ENCODE measurements around the gene ATP5MG. TPM values are rescaled to one million over a fixed set of nuclear protein-coding genes. Genes with fewer than 3 reads are reported as not detected.
A peak's percentile ranks its signal among the peaks of the same experiment; 100 is the strongest.
"Not testable (repeated sequence)": the region's sequence is repeated elsewhere in the genome, so short reads cannot be mapped to it uniquely, and the experiment has no call there.

ATP5MG gene
- total RNA-seq, 1 donor from 2014 or later, result 142 TPM

DNA sequence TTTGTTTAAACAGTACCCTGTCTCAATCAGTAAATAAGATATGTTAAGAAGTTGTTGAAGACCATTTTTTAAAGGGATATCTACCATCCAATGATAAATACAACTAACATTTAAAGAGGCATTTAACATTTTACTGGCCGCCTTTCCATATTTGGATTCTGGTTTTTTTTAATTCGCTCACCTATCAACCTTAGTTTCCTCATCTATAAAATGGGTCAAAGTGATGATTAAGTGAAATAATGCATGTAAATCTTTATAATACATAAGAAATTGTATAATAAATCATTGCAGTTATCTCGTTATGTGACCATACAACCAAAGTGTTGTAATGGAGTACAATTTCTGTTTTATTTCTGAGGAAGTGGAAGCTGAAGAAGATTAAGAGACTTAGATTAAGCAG lies 17.7 kb upstream of the ATP5MG start:
- H3K9me3 Mint-ChIP-seq (ENCODE audit: unreplicated experiment), result no peaks in the 10 kb centered on the region
- H3K27ac Mint-ChIP-seq (ENCODE audit: unreplicated experiment), result no peak overlapping the region
- TF ChIP-seq, protein P1, sequence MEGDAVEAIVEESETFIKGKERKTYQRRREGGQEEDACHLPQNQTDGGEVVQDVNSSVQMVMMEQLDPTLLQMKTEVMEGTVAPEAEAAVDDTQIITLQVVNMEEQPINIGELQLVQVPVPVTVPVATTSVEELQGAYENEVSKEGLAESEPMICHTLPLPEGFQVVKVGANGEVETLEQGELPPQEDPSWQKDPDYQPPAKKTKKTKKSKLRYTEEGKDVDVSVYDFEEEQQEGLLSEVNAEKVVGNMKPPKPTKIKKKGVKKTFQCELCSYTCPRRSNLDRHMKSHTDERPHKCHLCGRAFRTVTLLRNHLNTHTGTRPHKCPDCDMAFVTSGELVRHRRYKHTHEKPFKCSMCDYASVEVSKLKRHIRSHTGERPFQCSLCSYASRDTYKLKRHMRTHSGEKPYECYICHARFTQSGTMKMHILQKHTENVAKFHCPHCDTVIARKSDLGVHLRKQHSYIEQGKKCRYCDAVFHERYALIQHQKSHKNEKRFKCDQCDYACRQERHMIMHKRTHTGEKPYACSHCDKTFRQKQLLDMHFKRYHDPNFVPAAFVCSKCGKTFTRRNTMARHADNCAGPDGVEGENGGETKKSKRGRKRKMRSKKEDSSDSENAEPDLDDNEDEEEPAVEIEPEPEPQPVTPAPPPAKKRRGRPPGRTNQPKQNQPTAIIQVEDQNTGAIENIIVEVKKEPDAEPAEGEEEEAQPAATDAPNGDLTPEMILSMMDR (IDR thresholded peaks at IDR 0.05), result no peak
- no peaks in the 10 kb centered on the region for H3K4me1 Mint-ChIP-seq (ENCODE audit: unreplicated experiment)
- peaks cover 44% of the 10 kb centered on the region for H3K36me3 Mint-ChIP-seq (ENCODE audit: unreplicated experiment)
- H3K4me3 Mint-ChIP-seq (ENCODE audit: unreplicated experiment), result no peak overlapping the region
- DNase-seq (ENCODE audit: extremely low spot score, unreplicated experiment), result no peak
- no peaks in the 10 kb centered on the region for H3K27me3 Mint-ChIP-seq (ENCODE audit: unreplicated experiment)

DNA sequence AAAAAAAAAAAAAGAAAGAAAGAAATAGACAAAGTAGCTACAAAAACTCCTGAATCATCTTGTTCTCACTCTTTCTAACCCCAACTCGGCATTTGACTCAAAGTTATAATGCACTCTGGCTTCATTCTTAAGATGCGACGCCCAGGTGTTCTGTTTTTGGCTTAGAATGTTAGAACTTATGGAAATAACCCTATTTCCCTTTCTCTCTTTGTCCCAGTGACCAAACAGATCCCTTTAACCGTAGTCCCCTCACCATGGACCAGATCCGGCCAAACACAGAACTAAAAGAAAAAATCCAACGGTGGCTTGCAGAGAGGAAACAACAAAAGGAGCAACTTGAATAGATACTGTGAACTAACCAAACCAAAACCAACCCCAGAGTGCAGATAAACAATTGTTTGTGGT lies 5.3 kb upstream of the ATP5MG start:
- no peak for DNase-seq (ENCODE audit: extremely low spot score, unreplicated experiment)
- Mint-ChIP-seq H3K4me1 (ENCODE audit: unreplicated experiment) (peaks cover 8% of the 10 kb centered on the region), H3K36me3 (ENCODE audit: unreplicated experiment) (peaks cover 23% of the 10 kb centered on the region), H3K27me3 (ENCODE audit: unreplicated experiment) (no peaks in the 10 kb centered on the region), H3K27ac (ENCODE audit: unreplicated experiment) (no peak overlapping the region), H3K4me3 (ENCODE audit: unreplicated experiment) (no peak overlapping the region), H3K9me3 (ENCODE audit: unreplicated experiment) (no peaks in the 10 kb centered on the region)
- TF ChIP-seq, protein P1 (IDR thresholded peaks at IDR 0.05), result no peak

DNA sequence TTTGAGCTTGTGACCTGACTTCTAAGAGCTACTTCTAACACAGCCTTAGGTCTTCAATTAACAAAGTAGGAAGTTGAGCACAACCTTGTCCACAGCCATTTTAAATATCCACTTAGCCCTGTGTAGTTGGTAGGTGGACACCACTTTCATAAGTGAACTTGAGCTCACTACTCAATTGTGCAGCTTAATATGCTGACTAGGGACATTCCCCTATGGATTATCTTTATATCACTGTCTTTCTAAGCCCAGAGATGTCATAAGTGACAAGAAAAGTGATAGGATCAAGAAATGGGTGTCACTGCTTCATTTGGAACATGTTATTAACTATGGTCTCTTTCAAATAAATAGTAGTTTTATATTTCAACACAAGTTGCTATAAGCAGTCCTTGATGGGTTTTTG lies 4.0 kb upstream of the ATP5MG start:
- Mint-ChIP-seq H3K36me3 (ENCODE audit: unreplicated experiment) (peaks cover 18% of the 10 kb centered on the region), H3K27ac (ENCODE audit: unreplicated experiment) (no peak overlapping the region), H3K27me3 (ENCODE audit: unreplicated experiment) (no peaks in the 10 kb centered on the region), H3K4me1 (ENCODE audit: unreplicated experiment) (peaks cover 14% of the 10 kb centered on the region), H3K4me3 (ENCODE audit: unreplicated experiment) (no peak overlapping the region), H3K9me3 (ENCODE audit: unreplicated experiment) (no peaks in the 10 kb centered on the region)
- DNase-seq (ENCODE audit: extremely low spot score, unreplicated experiment), result no peak
- TF ChIP-seq, protein P1 (IDR thresholded peaks at IDR 0.05), result no peak

DNA sequence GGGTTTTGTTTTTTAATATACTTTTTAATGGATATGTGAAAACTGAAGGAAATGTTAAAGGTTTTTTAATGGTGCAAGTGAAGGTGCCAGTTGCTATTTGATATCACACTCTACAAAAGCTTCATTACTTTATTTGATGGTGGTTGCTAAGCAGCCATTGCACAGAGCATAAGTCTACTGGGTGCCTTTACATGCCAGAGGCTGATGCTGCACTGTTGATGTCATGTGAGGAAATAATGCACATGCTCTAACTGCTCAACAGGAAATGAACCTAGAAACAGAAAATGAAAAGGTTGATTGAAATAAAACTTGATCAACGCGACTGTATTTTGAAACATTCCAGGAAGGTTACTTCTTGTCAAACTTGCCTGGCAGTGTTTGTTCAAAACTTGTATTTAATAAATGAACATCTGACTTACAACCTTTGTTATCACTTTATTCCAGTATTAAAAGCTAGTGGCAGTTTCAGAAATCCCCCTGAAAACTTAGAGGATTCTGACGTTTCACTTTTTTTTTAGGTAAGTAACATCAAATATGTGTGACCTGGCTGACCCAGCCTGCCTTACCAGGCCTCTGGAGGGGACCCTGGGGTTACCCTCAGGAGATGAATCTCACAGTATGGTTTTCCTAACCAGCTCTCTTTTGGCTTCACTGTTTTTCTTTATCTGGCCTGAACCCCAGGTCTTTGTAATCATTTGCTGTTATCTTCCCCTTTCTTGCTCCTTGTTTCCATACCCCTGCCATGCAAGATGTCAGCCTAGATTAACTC lies 2.4 kb upstream of the ATP5MG start:
- TF ChIP-seq, protein P1 (IDR thresholded peaks at IDR 0.05), result no peak
- Mint-ChIP-seq H3K9me3 (ENCODE audit: unreplicated experiment) (no peaks in the 10 kb centered on the region), H3K27ac (ENCODE audit: unreplicated experiment) (no peak overlapping the region), H3K4me1 (ENCODE audit: unreplicated experiment) (peaks cover 25% of the 10 kb centered on the region), H3K27me3 (ENCODE audit: unreplicated experiment) (no peaks in the 10 kb centered on the region), H3K4me3 (ENCODE audit: unreplicated experiment) (no peak overlapping the region), H3K36me3 (ENCODE audit: unreplicated experiment) (peaks cover 14% of the 10 kb centered on the region)
- no peak for DNase-seq (ENCODE audit: extremely low spot score, unreplicated experiment)

DNA sequence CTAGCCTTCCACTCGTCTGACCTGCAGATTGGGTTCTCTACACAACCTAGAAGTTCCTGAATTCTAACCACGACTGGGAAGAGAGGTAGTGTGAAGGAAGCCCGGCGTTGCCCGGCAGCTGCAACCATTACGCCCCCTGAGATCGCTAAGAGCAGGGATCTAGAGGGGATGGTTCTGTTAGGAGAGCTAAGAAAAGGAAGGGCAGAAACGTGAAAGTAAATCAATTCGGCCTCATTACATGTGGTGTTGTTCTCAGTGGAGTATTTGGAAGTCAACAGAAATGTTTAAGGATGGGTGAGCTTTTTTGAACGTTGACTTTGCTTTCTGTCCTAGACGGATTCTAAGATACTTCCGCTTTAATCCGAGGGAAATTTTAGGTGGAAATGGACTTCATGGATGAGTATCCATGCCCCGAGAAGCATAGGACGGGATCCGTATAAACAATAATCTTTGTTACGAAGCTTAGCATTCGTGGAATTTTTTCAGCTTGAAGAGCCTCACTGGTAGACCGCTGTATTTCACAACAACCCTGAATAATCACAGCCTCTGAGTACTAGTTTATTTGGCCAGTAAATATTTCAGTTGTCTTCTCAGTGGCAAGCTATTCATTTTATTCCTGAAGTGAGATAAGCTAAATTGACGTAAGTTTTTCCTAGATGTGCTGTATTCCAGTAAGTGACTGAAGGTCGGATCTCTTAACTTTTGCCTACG lies 629 bp downstream of the ATP5MG start:
- DNase-seq (ENCODE audit: extremely low spot score, unreplicated experiment), result no peak
- H3K27me3 Mint-ChIP-seq (ENCODE audit: unreplicated experiment), result no peaks in the 10 kb centered on the region
- peak overlapping the region; percentile 96 for H3K27ac Mint-ChIP-seq (ENCODE audit: unreplicated experiment)
- TF ChIP-seq, protein P1 (IDR thresholded peaks at IDR 0.05), result no peak
- peaks cover 1% of the 10 kb centered on the region for H3K36me3 Mint-ChIP-seq (ENCODE audit: unreplicated experiment)
- H3K4me1 Mint-ChIP-seq (ENCODE audit: unreplicated experiment), result peaks cover 39% of the 10 kb centered on the region
- H3K9me3 Mint-ChIP-seq (ENCODE audit: unreplicated experiment), result no peaks in the 10 kb centered on the region
- H3K4me3 Mint-ChIP-seq (ENCODE audit: unreplicated experiment), result peak overlapping the region; percentile 91

DNA sequence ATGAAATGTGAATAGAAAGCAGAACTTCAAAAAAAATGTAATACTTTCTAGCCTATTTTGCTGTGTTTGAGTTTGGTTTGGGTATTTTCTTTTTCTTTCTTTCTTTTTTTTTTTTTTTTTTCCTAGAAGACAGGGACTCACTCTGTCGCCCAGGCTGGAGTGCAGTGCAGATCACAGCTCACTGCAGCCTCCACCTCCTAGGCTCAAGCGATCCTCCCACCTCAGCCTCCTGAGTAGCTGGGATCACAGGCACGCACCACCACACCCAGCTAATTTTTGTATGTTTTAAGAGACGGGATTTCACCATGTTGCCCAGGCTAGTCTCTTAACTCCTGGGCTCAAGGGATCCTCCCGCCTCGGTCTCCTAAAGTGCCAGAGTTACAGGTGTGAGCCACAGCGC lies 1.2 kb downstream of the ATP5MG start:
- not testable (repeated sequence) for H3K36me3 Mint-ChIP-seq (ENCODE audit: unreplicated experiment); H3K9me3 Mint-ChIP-seq (ENCODE audit: unreplicated experiment); DNase-seq (ENCODE audit: extremely low spot score, unreplicated experiment); H3K27me3 Mint-ChIP-seq (ENCODE audit: unreplicated experiment)
- Mint-ChIP-seq H3K4me1 (ENCODE audit: unreplicated experiment) (peaks cover 39% of the 10 kb centered on the region), H3K27ac (ENCODE audit: unreplicated experiment) (peak overlapping the region; percentile 96), H3K4me3 (ENCODE audit: unreplicated experiment) (peak overlapping the region; percentile 91)

Measured in osteocyte (in vitro differentiated cells).